Measurements from ENCODE around the gene SIX5. TPM values are rescaled to one million over a fixed set of nuclear protein-coding genes. Genes with fewer than 3 reads are reported as not detected.
A peak's percentile ranks its signal among the peaks of the same experiment; 100 is the strongest.

SIX5 gene
- total and polyA plus RNA-seq, 12 donors: 15.5 to 29.3 (median 21.3) TPM

DNA sequence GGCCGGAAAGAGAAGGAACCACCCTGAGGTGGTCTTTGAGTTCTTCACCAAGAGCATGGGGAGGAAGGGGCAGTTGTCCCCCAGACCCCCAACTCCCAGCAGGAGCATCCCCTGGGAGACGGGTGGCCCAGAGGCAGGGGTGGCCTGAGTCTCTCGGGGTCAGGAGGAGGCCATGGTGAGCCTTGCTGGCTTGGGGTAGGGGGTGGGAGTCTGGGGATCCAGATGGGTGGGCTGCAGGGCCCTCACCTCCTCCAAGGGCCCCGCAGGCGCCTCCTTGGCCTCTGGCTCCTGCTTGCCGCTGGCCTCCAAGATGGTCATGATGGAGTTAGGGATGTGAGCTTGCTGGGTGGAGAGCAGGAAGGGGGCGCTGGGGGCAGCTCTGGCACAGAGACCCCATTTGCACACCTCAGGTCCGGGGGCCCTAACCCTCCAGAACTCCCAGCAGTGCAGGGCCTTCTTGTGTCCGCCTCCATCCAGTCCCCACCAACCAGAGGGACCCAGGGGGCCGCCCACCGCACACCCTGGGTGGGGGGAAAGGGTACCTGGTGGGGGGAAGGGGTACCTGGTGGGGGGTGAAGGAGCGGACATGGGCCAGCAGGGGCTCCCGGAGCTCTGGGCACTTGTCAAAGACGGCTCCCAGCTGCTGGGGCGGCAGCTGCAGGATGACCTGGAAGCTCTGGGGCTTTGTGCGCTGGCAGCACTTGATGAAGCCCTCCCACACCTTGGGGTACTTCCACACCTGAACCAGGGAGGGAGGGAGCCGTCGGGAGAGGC, 47.4 kb upstream of the SIX5 start:
- Histone ChIP-seq H3K4me1 (peaks cover 0 to 31% (median 22%) of the 10 kb centered on the region in 9 donors), H3K36me3 (peaks cover 0 to 22% (median 0%) of the 10 kb centered on the region in 9 donors), H3K27me3 (peaks cover 0 to 36% (median 0%) of the 10 kb centered on the region in 7 donors), H3K9me3 (no peaks in the 10 kb centered on the region), H3K27ac (peak overlapping the region in 4 of 10 donors; percentile 32 to 68 (median 45)), H3K4me3 (peak overlapping the region in 8 of 10 donors; percentile 39 to 58 (median 54))
- TF ChIP-seq, protein P1, sequence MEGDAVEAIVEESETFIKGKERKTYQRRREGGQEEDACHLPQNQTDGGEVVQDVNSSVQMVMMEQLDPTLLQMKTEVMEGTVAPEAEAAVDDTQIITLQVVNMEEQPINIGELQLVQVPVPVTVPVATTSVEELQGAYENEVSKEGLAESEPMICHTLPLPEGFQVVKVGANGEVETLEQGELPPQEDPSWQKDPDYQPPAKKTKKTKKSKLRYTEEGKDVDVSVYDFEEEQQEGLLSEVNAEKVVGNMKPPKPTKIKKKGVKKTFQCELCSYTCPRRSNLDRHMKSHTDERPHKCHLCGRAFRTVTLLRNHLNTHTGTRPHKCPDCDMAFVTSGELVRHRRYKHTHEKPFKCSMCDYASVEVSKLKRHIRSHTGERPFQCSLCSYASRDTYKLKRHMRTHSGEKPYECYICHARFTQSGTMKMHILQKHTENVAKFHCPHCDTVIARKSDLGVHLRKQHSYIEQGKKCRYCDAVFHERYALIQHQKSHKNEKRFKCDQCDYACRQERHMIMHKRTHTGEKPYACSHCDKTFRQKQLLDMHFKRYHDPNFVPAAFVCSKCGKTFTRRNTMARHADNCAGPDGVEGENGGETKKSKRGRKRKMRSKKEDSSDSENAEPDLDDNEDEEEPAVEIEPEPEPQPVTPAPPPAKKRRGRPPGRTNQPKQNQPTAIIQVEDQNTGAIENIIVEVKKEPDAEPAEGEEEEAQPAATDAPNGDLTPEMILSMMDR (IDR thresholded peaks at IDR 0.05): no peak
- 67 to 70% methylated on average over 16 to 18 of the region's 18 CpGs for WGBS, 2 donors
- ATAC-seq: peak in 7 of 8 donors; percentile 5 to 36 (median 8)
- DNase-seq: no peak
- intact Hi-C loops (cut with DNase I): loop anchor here in 4 of 10 donors (5.0 to 10.0 kb wide), 4 partner anchors 61 to 201 kb away; partner anchors contain the start of gene IRF2BP1 (in 1 of the 4)

DNA sequence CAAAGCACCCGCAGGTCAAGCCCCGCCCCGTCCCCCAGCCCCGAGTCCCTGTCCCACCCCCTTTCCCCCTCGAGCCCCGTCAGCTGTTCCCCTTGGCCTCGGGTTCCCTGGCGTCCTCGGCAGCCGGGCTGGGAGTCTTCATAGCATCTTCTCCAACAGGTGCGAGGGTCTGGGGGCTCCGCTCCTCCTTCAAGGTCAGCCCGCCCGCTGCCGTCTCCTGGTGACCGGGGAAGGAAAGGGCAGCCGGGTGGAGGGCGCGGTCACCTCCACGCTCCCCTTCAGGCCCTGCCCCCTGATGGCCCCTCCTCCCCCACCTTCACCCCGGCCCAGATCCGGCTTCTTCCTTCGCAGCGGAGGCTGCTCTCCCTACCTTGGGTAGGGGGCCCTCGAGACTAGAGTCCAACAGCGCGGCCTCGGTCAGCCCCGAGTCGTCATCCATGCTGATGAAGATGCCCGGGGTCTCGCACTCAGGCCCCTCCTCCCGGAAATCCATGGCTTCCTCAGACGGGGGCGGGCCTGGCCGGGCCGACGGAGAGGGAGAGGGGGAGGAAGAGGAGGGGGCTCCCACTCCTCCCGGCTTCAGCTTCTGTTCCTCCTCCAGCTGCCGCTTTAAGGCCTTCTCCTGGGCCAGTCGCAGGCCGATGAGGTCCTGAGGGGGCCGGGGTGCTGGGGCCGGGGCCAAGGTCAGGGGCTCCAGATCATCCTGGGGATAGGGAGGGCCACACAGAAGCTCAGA, 46.6 kb upstream of the SIX5 start:
- Histone ChIP-seq H3K27me3 (peaks cover 0 to 39% (median 0%) of the 10 kb centered on the region in 7 donors), H3K36me3 (peaks cover 0 to 15% (median 0%) of the 10 kb centered on the region in 9 donors), H3K4me1 (peaks cover 0 to 31% (median 22%) of the 10 kb centered on the region in 9 donors), H3K27ac (peak overlapping the region in 5 of 10 donors; percentile 25 to 68 (median 46)), H3K9me3 (no peaks in the 10 kb centered on the region), H3K4me3 (peak overlapping the region; percentile 12 to 58 (median 50))
- TF ChIP-seq, protein P1 (IDR thresholded peaks at IDR 0.05): no peak
- intact Hi-C loops (cut with DNase I): loop anchor here in 4 of 10 donors (5.0 to 10.0 kb wide), 4 partner anchors 62 to 202 kb away; partner anchors contain the start of gene IRF2BP1 (in 1 of the 4)
- peak; percentile 10 to 54 (median 24) for ATAC-seq
- peak in 1 of 2 donors; percentile 36 for DNase-seq
- 7 to 9% methylated on average over 38 to 44 of the region's 44 CpGs for WGBS, 2 donors

DNA sequence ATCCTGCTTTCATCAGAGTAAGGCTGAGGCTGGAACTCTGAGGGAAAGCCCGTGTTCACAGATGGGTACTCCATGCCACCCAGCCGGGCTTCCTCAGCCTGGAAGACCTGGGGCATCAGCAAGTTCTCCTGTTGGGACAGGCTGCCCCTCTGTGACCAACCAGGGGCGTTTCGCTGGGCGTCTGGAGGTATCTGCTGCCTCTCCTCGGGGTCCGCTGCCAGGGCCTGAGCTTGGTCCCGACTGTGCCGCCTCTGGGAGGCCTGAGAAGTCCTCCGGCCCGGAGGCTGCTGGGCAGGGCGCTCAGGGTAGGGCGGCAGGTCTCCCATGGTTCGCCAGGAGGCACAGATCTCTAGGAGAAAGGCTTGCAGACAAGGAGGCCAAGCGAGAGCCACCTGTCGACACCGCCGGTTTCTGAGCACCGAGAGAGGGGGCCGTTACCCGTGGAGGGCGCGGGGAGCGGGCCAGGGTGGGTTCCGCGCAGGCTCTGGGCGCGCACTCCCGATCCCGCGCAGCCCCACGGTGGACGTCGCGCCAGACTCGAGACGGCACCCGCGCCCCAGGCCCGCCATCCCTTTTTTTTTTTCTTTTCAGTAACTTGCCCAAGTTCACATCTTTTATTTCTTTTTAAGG, 45.9 kb upstream of the SIX5 start, which contains the start of gene RSPH6A:
Gene RSPH6A (minus strand): TSS at position 458 of the 630 bp plus-strand sequence. CDS start 132 bp downstream, at position 326.
- 10 to 15% methylated on average over 40 of the region's 40 CpGs for WGBS, 2 donors
- intact Hi-C loops (cut with DNase I): loop anchor here in 4 of 10 donors (5.0 to 10.0 kb wide), 4 partner anchors 62 to 202 kb away; partner anchors contain the start of gene IRF2BP1 (in 1 of the 4)
- ATAC-seq: peak in 1 of 8 donors; percentile 5
- TF ChIP-seq, protein P1 (IDR thresholded peaks at IDR 0.05): no peak
- Histone ChIP-seq H3K4me1 (peaks cover 0 to 31% (median 22%) of the 10 kb centered on the region in 9 donors), H3K36me3 (peaks cover 0 to 8% (median 0%) of the 10 kb centered on the region in 9 donors), H3K4me3 (peak within 1 kb of the TSS; percentile 12 to 58 (median 50)), H3K9me3 (no peaks in the 10 kb centered on the region), H3K27ac (peak within 1 kb of the TSS in 5 of 10 donors; percentile 25 to 68 (median 46)), H3K27me3 (peaks cover 0 to 40% (median 0%) of the 10 kb centered on the region in 7 donors)
- no peak for DNase-seq

Data from heart right ventricle (tissue), 16 donors.